A549 treated with AZD9567 at 1 μM for 4 hours (cell line): ENCODE results near the gene MCHR1. TPM values are rescaled to one million over a fixed set of nuclear protein-coding genes. Genes with fewer than 3 reads are reported as not detected.

Experiments used
- total RNA-seq: library from RNA; stranded (reverse); fragments of 200-300 nt; extraction: Qiagen RNA extraction; gene quantifications from 5 replicates; pipeline ENCODE4 v1.2.3, GENCODE V29; 2022; ENCODE audit not compliant: insufficient read depth

Gene MCHR1
- total RNA-seq: not detected in 5 replicates

GRCh38 chr22:40679249-40679963 is at the start of gene MCHR1:
Gene MCHR1 (plus strand): TSS chr22:40679484. CDS start chr22:40679653, 169 bp downstream.

GRCh38 chr22:40636380-40637182 is 42.7 kb upstream of the MCHR1 start, which contains the start of gene MRTFA:
Gene MRTFA (minus strand): TSS chr22:40636719.

Other genes starting within 250 kb of the MCHR1 start
- gene MRTFA, start 42.8 kb upstream of the MCHR1 start, total RNA-seq: 49.4 to 56.5 TPM (median 52.8 TPM) in 5 replicates
- 22.1 to 29.3 TPM (median 23.7 TPM) in 5 replicates for gene SLC25A17, start 139.9 kb downstream of the MCHR1 start, total RNA-seq
- gene ST13, start 177.2 kb downstream of the MCHR1 start, total RNA-seq: 150 to 219 TPM (median 159 TPM) in 5 replicates
- gene XPNPEP3, start 177.7 kb downstream of the MCHR1 start, total RNA-seq: 5.0 to 10.3 TPM (median 9.5 TPM) in 5 replicates
- not detected in 5 replicates for gene DNAJB7, start 182.6 kb downstream of the MCHR1 start, total RNA-seq